ENCODE data around the gene HLTF. TPM values are rescaled to one million over a fixed set of nuclear protein-coding genes. Genes with fewer than 3 reads are reported as not detected.

Gene HLTF
- total RNA-seq = 18.9 and 19.6 TPM in 2 replicates

- Mint-ChIP-seq H3K4me3 (peak within 1 kb of the TSS; percentile 98), H3K4me1 (peaks cover 19% of the 10 kb centered on the region), H3K36me3 (ENCODE audit: low read depth) (peaks cover 9% of the 10 kb centered on the region), H3K27ac (peak within 1 kb of the TSS; percentile 88), H3K27me3 (no peaks in the 10 kb centered on the region), H3K9me3 (no peaks in the 10 kb centered on the region)
- DNase-seq = peak; percentile 97
- intact Hi-C loops (cut with micrococcal nuclease) = loop anchor here (1.0 to 10.0 kb wide), 4 partner anchors 43 to 132 kb away; partner anchors contain the start of genes GYG1 and HPS3
Observed at GRCh38 chr3:149086232-149086988, at the start of gene HLTF. Gene HLTF (minus strand): TSS chr3:149086533. CDS start chr3:149086336, 197 bp downstream.

GRCh38 chr3:149134575-149134974 is 48.2 kb upstream of the HLTF start:
- DNase-seq = peak; percentile 34
- Mint-ChIP-seq H3K4me3 (no peak overlapping the region), H3K27ac (no peak overlapping the region), H3K36me3 (ENCODE audit: low read depth) (peaks cover 18% of the 10 kb centered on the region), H3K4me1 (peaks cover 27% of the 10 kb centered on the region), H3K27me3 (no peaks in the 10 kb centered on the region), H3K9me3 (no peaks in the 10 kb centered on the region)
- intact Hi-C loops (cut with micrococcal nuclease) = no loop called here

GRCh38 chr3:149131589-149131988 is 45.3 kb upstream of the HLTF start:
- Mint-ChIP-seq H3K4me3 (peak overlapping the region; percentile 89), H3K9me3 (no peaks in the 10 kb centered on the region), H3K27me3 (peaks cover 6% of the 10 kb centered on the region), H3K27ac (no peak overlapping the region), H3K36me3 (ENCODE audit: low read depth) (peaks cover 17% of the 10 kb centered on the region), H3K4me1 (peaks cover 35% of the 10 kb centered on the region)
- no peak for DNase-seq
- intact Hi-C loops (cut with micrococcal nuclease) = no loop called here

- H3K27me3 Mint-ChIP-seq = peaks cover 15% of the 10 kb centered on the region
- no peaks in the 10 kb centered on the region for H3K9me3 Mint-ChIP-seq
- peak within 1 kb of the TSS; percentile 89 for H3K4me3 Mint-ChIP-seq
- peak within 1 kb of the TSS; percentile 79 for H3K27ac Mint-ChIP-seq
- intact Hi-C loops (cut with micrococcal nuclease) = loop anchor here (1.0 to 5.0 kb wide), 8 partner anchors 9 to 683 kb away; partner anchors contain the start of genes GYG1, HLTF and RNF13
- DNase-seq = peak; percentile 96
- H3K4me1 Mint-ChIP-seq = peaks cover 35% of the 10 kb centered on the region
- H3K36me3 Mint-ChIP-seq (ENCODE audit: low read depth) = peaks cover 13% of the 10 kb centered on the region
Observed at GRCh38 chr3:149129326-149130205, 43.2 kb upstream of the HLTF start, which contains the start of gene HPS3. Gene HPS3 (plus strand): TSS chr3:149129638. CDS start chr3:149129724, 86 bp downstream.

- H3K9me3 Mint-ChIP-seq = no peaks in the 10 kb centered on the region
- H3K36me3 Mint-ChIP-seq (ENCODE audit: low read depth) = peaks cover 10% of the 10 kb centered on the region
- peak overlapping the region; percentile 79 for H3K27ac Mint-ChIP-seq
- H3K4me3 Mint-ChIP-seq = peak overlapping the region; percentile 89
- peaks cover 21% of the 10 kb centered on the region for H3K27me3 Mint-ChIP-seq
- peaks cover 35% of the 10 kb centered on the region for H3K4me1 Mint-ChIP-seq
- DNase-seq = no peak
- intact Hi-C loops (cut with micrococcal nuclease) = loop anchor here (1.0 to 5.0 kb wide), 8 partner anchors 9 to 683 kb away; partner anchors contain the start of genes GYG1, HLTF and RNF13
Observed at GRCh38 chr3:149128821-149129220, 42.5 kb upstream of the HLTF start.

GRCh38 chr3:149122721-149123578 is 36.6 kb upstream of the HLTF start:
- intact Hi-C loops (cut with micrococcal nuclease) = loop anchor here (5.0 kb wide), 2 partner anchors 166 to 229 kb away; no protein-coding TSS in a partner anchor
- DNase-seq = no peak
- peaks cover 18% of the 10 kb centered on the region for H3K27me3 Mint-ChIP-seq
- no peak overlapping the region for H3K4me3 Mint-ChIP-seq
- H3K9me3 Mint-ChIP-seq = no peaks in the 10 kb centered on the region
- peaks cover 3% of the 10 kb centered on the region for H3K4me1 Mint-ChIP-seq
- no peaks in the 10 kb centered on the region for H3K36me3 Mint-ChIP-seq (ENCODE audit: low read depth)
- no peak overlapping the region for H3K27ac Mint-ChIP-seq

GRCh38 chr3:149120051-149120972 is 34.0 kb upstream of the HLTF start:
- no peaks in the 10 kb centered on the region for H3K9me3 Mint-ChIP-seq
- no peaks in the 10 kb centered on the region for H3K36me3 Mint-ChIP-seq (ENCODE audit: low read depth)
- intact Hi-C loops (cut with micrococcal nuclease) = loop anchor here (1.0 to 5.0 kb wide), 4 partner anchors 9 to 232 kb away; partner anchors contain the start of gene HPS3
- DNase-seq = peak; percentile 75
- peaks cover 10% of the 10 kb centered on the region for H3K27me3 Mint-ChIP-seq
- H3K4me3 Mint-ChIP-seq = no peak overlapping the region
- H3K4me1 Mint-ChIP-seq = peaks cover 3% of the 10 kb centered on the region
- no peak overlapping the region for H3K27ac Mint-ChIP-seq

GRCh38 chr3:149119466-149119865 is 33.1 kb upstream of the HLTF start:
- H3K9me3 Mint-ChIP-seq = no peaks in the 10 kb centered on the region
- no peak overlapping the region for H3K4me3 Mint-ChIP-seq
- intact Hi-C loops (cut with micrococcal nuclease) = no loop called here
- peaks cover 3% of the 10 kb centered on the region for H3K4me1 Mint-ChIP-seq
- H3K27me3 Mint-ChIP-seq = peaks cover 5% of the 10 kb centered on the region
- peak; percentile 46 for DNase-seq
- H3K27ac Mint-ChIP-seq = no peak overlapping the region
- no peaks in the 10 kb centered on the region for H3K36me3 Mint-ChIP-seq (ENCODE audit: low read depth)

- Mint-ChIP-seq H3K36me3 (ENCODE audit: low read depth) (no peaks in the 10 kb centered on the region), H3K27ac (no peak overlapping the region), H3K9me3 (no peaks in the 10 kb centered on the region), H3K4me1 (peaks cover 3% of the 10 kb centered on the region), H3K4me3 (no peak overlapping the region), H3K27me3 (no peaks in the 10 kb centered on the region)
- intact Hi-C loops (cut with micrococcal nuclease) = no loop called here
- no peak for DNase-seq
Observed at GRCh38 chr3:149118724-149119123, 32.4 kb upstream of the HLTF start.

- Mint-ChIP-seq H3K4me1 (no peaks in the 10 kb centered on the region), H3K27ac (no peak overlapping the region), H3K27me3 (peaks cover 2% of the 10 kb centered on the region), H3K4me3 (no peak overlapping the region), H3K36me3 (ENCODE audit: low read depth) (no peaks in the 10 kb centered on the region), H3K9me3 (peaks cover 4% of the 10 kb centered on the region)
- peak; percentile 45 for DNase-seq
- intact Hi-C loops (cut with micrococcal nuclease) = no loop called here
Observed at GRCh38 chr3:149115114-149115513, 28.8 kb upstream of the HLTF start.

GRCh38 chr3:149114458-149114857 is 28.1 kb upstream of the HLTF start:
- Mint-ChIP-seq H3K4me3 (no peak overlapping the region), H3K9me3 (peaks cover 7% of the 10 kb centered on the region)
- DNase-seq = peak; percentile 23

GRCh38 chr3:149104484-149104883 is 18.2 kb upstream of the HLTF start:
- Mint-ChIP-seq H3K27me3 (peaks cover 24% of the 10 kb centered on the region), H3K4me1 (no peaks in the 10 kb centered on the region), H3K9me3 (no peaks in the 10 kb centered on the region), H3K27ac (no peak overlapping the region), H3K36me3 (ENCODE audit: low read depth) (no peaks in the 10 kb centered on the region), H3K4me3 (no peak overlapping the region)
- DNase-seq = no peak
- intact Hi-C loops (cut with micrococcal nuclease) = no loop called here

More at GRCh38 chr3:149114458-149114857, 28.1 kb upstream of the HLTF start:
- no peaks in the 10 kb centered on the region for H3K36me3 Mint-ChIP-seq (ENCODE audit: low read depth)
- H3K27ac Mint-ChIP-seq = no peak overlapping the region
- intact Hi-C loops (cut with micrococcal nuclease) = no loop called here
- no peaks in the 10 kb centered on the region for H3K4me1 Mint-ChIP-seq
- H3K27me3 Mint-ChIP-seq = peaks cover 2% of the 10 kb centered on the region
